HG03060 (cell line): Measurements from ENCODE around the gene NKX6-2.

Source experiments
- ATAC-seq: cut with Tn5 transposase; IDR thresholded peaks from one replicate; pipeline ENCODE4 v1.9.1; 2021; ENCODE audit warnings: low read depth, moderate number of reproducible peaks; ENCODE audit not compliant: unreplicated experiment

The NKX6-2 gene

GRCh38 chr10:132762267-132762666, 23.7 kb downstream of the NKX6-2 start:
- no peak for ATAC-seq

- ATAC-seq = no peak
Measured at GRCh38 chr10:132761395-132762060, 24.4 kb downstream of the NKX6-2 start.

GRCh38 chr10:132758865-132759264, 27.1 kb downstream of the NKX6-2 start:
- no peak for ATAC-seq

GRCh38 chr10:132757171-132757570, 28.8 kb downstream of the NKX6-2 start:
- no peak for ATAC-seq

- no peak for ATAC-seq
Measured at GRCh38 chr10:132756591-132756990, 29.4 kb downstream of the NKX6-2 start.

GRCh38 chr10:132755166-132755711, 30.7 kb downstream of the NKX6-2 start:
- ATAC-seq = no peak

GRCh38 chr10:132754071-132754470, 31.9 kb downstream of the NKX6-2 start:
- no peak for ATAC-seq

GRCh38 chr10:132753596-132753995, 32.4 kb downstream of the NKX6-2 start:
- ATAC-seq = no peak

GRCh38 chr10:132752961-132753360, 33.0 kb downstream of the NKX6-2 start:
- no peak for ATAC-seq

- no peak for ATAC-seq
Measured at GRCh38 chr10:132752378-132752777, 33.6 kb downstream of the NKX6-2 start.

GRCh38 chr10:132750936-132751335, 35.0 kb downstream of the NKX6-2 start:
- no peak for ATAC-seq

- ATAC-seq = no peak
Measured at GRCh38 chr10:132749371-132749795, 36.6 kb downstream of the NKX6-2 start.

- no peak for ATAC-seq
Measured at GRCh38 chr10:132748545-132749370, 37.2 kb downstream of the NKX6-2 start.

GRCh38 chr10:132748135-132748534, 37.8 kb downstream of the NKX6-2 start:
- ATAC-seq = no peak

- no peak for ATAC-seq
Measured at GRCh38 chr10:132746801-132747625, 38.9 kb downstream of the NKX6-2 start.

GRCh38 chr10:132746386-132746785, 39.6 kb downstream of the NKX6-2 start:
- no peak for ATAC-seq

- ATAC-seq = no peak
Measured at GRCh38 chr10:132745971-132746370, 40.0 kb downstream of the NKX6-2 start.

- ATAC-seq = no peak
Measured at GRCh38 chr10:132745511-132745910, 40.4 kb downstream of the NKX6-2 start.

GRCh38 chr10:132744839-132745238, 41.1 kb downstream of the NKX6-2 start:
- no peak for ATAC-seq

- no peak for ATAC-seq
Measured at GRCh38 chr10:132743925-132744490, 41.9 kb downstream of the NKX6-2 start.
